HCT116 (cell line): Measurements from ENCODE around the gene SUGCT.

Source experiments
- CEBPB ChIP-seq: IDR thresholded peaks from 2 replicates; pipeline ENCODE4 v1.6.1; 2012; ENCODE audit warnings: low read depth
- EZH2 ChIP-seq: fragments of 200-600 bp; sonication (generic); IDR thresholded peaks from 2 replicates; pipeline ENCODE4 v1.6.1; 2017; ENCODE audit warnings: antibody characterized with exemption, mixed run types
- EZH2phosphoT487 ChIP-seq: fragments of 200-600 bp; IDR thresholded peaks from 2 replicates; pipeline ENCODE4 v1.6.1; 2018; ENCODE audit warnings: antibody characterized with exemption, borderline replicate concordance
- POLR2A ChIP-seq: IDR thresholded peaks from 2 replicates; pipeline ENCODE4 v1.7.0; 2011; ENCODE audit warnings: borderline replicate concordance; ENCODE audit not compliant: insufficient read depth, insufficient read length; ENCODE audit errors: extremely low read depth
- POLR2AphosphoS5 ChIP-seq: IDR thresholded peaks from 2 replicates; pipeline ENCODE4 v1.6.1; 2011; ENCODE audit warnings: mild to moderate bottlenecking, low read depth, low read length, moderate library complexity
- SP1 ChIP-seq: IDR thresholded peaks from 2 replicates; pipeline ENCODE4 v1.6.1; 2012; ENCODE audit warnings: low read depth
- TCF7L2 ChIP-seq: IDR thresholded peaks from 2 replicates; pipeline ENCODE4 v1.7.0; 2011; ENCODE audit warnings: borderline replicate concordance, inconsistent platforms; ENCODE audit not compliant: insufficient read depth, insufficient read length; ENCODE audit errors: extremely low read depth
- YY1 ChIP-seq: IDR thresholded peaks from 2 replicates; pipeline ENCODE4 v1.6.1; 2011; ENCODE audit warnings: low read length, low read depth, moderate library complexity, mild to moderate bottlenecking; ENCODE audit not compliant: insufficient replicate concordance; ENCODE audit errors: extremely low read depth
- ZNF274 ChIP-seq: fragments of 200-500 bp; sonication (Bioruptor generic); IDR thresholded peaks from 2 replicates; pipeline ENCODE4 v1.6.1; 2014; ENCODE audit warnings: mild to moderate bottlenecking, low read depth, low read length, inconsistent platforms
- TF ChIP-seq, protein P1 (sequence below), 3 experiments: fragments of 200-600 bp in 1 of 3; sonication (generic) in 1 of 3; IDR thresholded peaks in 2 of 3; conservative IDR thresholded peaks in 1 of 3; 2 replicates each; pipeline ENCODE4 v1.5.1; 2012 to 2017; ENCODE audit warnings: low read depth in 2 of 3, low read length in 2 of 3, antibody characterized with exemption in 1 of 3, borderline replicate concordance in 1 of 3, control low read depth in 1 of 3, mild to moderate bottlenecking in 1 of 3, mixed read lengths in 1 of 3, mixed run types in 1 of 3, moderate library complexity in 1 of 3; ENCODE audit not compliant: insufficient read depth in 1 of 3
- TF ChIP-seq, protein P2 (sequence below): IDR thresholded peaks from 2 replicates; pipeline ENCODE4 v1.6.1; 2012

DNA sequence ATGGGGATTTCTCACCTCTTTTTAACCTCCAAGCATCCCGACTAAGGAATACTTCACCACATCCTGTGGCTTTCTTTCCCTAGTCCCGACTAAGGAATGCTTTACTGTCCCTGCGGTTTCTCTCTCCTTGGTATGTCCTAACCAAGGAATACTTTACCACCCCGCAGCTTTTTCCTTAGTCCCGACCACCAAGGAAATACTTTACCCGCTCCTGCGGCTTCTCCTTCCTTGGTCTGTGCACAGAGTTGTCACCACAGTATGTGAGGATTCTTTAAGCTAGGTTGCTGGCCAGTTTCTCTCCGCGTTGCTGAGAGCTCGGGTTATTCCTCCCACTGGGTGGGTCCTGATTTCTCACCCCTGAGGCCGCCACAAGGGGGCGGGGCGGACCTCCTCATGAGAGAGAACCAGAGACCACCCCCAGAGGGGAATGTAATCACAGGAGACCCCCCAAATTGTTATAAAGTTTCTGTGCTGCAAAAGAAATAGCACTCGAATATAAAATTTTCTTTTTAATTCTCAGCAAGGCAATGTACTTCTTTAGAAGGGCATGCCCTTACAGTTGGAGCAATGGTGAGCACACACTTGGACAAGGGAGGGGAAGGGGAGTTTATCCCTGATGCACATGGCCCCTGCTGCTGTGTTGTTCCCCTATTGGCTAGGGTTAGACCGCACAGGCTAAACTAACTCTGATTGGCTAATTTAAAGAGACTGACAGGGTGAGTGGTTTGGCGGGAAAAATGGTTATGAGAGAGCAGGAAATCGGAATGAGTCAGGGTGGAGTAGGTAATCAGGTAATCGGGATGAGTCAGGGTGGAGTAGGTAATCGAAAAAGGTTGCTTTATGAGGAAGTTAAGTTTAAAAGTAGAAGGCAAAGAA lies 12.8 kb downstream of the SUGCT start:
- TF ChIP-seq, protein P1, sequence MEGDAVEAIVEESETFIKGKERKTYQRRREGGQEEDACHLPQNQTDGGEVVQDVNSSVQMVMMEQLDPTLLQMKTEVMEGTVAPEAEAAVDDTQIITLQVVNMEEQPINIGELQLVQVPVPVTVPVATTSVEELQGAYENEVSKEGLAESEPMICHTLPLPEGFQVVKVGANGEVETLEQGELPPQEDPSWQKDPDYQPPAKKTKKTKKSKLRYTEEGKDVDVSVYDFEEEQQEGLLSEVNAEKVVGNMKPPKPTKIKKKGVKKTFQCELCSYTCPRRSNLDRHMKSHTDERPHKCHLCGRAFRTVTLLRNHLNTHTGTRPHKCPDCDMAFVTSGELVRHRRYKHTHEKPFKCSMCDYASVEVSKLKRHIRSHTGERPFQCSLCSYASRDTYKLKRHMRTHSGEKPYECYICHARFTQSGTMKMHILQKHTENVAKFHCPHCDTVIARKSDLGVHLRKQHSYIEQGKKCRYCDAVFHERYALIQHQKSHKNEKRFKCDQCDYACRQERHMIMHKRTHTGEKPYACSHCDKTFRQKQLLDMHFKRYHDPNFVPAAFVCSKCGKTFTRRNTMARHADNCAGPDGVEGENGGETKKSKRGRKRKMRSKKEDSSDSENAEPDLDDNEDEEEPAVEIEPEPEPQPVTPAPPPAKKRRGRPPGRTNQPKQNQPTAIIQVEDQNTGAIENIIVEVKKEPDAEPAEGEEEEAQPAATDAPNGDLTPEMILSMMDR (IDR thresholded peaks at IDR 0.05 in 2 of 3, conservative IDR thresholded peaks at IDR 0.05 in 1 of 3; ENCODE audit: borderline replicate concordance in 1 of 3, insufficient read depth in 1 of 3, low read depth in 2 of 3, low read length in 2 of 3), result peak in 1 of 3 experiments; percentile 7; a peak in 1 of 6 replicates
- no peak for TF ChIP-seq SP1
- no peak for TF ChIP-seq TCF7L2
- TF ChIP-seq POLR2A, result no peak
- TF ChIP-seq POLR2AphosphoS5, result no peak
- no peak for TF ChIP-seq ZNF274
- TF ChIP-seq, protein P2, sequence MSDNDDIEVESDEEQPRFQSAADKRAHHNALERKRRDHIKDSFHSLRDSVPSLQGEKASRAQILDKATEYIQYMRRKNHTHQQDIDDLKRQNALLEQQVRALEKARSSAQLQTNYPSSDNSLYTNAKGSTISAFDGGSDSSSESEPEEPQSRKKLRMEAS, result no peak
- no peak for TF ChIP-seq EZH2
- TF ChIP-seq EZH2phosphoT487, result no peak
- TF ChIP-seq YY1, result no peak
- no peak for TF ChIP-seq CEBPB
